ENCODE data around the gene ASTL.

The ASTL gene

DNA sequence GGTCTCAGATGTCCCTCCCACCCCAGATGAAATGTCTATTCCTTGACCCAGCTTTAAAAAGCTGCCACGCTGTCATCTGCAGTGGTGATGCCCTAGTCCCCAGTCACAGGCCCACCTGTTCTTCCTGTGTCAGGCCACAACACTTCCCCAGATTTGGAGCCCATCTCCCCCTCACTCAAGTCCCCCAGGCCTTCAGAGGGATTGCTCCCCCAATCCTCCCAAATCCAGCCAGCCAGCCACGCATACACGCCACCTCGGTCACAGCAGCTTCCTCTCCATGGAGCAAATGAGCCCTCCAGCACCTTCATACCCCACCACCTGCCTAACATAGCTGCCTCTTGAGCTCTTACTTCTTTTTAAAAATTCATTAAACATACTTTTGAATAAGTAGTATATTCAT is 7.8 kb downstream of the ASTL start:
- TF ChIP-seq, protein P1, sequence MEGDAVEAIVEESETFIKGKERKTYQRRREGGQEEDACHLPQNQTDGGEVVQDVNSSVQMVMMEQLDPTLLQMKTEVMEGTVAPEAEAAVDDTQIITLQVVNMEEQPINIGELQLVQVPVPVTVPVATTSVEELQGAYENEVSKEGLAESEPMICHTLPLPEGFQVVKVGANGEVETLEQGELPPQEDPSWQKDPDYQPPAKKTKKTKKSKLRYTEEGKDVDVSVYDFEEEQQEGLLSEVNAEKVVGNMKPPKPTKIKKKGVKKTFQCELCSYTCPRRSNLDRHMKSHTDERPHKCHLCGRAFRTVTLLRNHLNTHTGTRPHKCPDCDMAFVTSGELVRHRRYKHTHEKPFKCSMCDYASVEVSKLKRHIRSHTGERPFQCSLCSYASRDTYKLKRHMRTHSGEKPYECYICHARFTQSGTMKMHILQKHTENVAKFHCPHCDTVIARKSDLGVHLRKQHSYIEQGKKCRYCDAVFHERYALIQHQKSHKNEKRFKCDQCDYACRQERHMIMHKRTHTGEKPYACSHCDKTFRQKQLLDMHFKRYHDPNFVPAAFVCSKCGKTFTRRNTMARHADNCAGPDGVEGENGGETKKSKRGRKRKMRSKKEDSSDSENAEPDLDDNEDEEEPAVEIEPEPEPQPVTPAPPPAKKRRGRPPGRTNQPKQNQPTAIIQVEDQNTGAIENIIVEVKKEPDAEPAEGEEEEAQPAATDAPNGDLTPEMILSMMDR (IDR thresholded peaks at IDR 0.05; ENCODE audit: low read depth, low read length): no peak
- in situ Hi-C loops (cut with HindIII; ENCODE audit: low sequenced_read_pairs): no loop called here
- DNase-seq (ENCODE audit: low read depth, low spot score): no peak
- H3K4me3 ChIP-seq (ENCODE audit: low read depth, low read length): no peak overlapping the region

DNA sequence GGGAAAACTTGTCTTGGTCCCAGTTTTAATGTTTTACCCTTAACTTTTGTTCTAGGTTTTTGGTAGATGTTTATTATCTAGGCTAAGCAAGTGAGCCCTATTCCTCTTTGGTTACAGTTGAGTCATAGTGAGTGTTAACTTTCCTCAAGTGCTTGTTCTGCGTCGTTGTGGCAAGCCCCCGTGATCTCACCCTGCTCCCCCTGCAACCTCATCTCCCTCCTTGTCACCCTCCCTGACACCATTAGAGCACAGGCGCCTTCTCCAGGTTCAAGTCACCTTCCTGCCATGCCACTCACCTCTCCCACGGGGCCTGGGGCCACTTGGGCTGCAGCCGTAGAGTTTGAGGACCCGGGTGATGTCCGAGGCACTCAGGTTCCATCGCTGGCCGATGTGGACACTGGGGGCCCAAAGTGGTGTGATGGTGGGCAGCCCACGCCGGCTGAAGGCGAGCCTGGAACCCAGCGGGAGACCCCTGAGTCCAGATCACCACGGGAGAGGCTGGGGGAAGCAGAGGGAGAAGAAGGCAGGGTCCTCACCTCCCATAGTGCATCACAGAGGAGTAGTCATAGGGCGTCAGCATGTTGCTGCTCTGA is 8.7 kb downstream of the ASTL start:
- H3K4me3 ChIP-seq (ENCODE audit: low read depth, low read length): no peak overlapping the region
- TF ChIP-seq, protein P1 (IDR thresholded peaks at IDR 0.05; ENCODE audit: low read depth, low read length): no peak
- in situ Hi-C loops (cut with HindIII; ENCODE audit: low sequenced_read_pairs): no loop called here
- no peak for DNase-seq (ENCODE audit: low read depth, low spot score)

DNA sequence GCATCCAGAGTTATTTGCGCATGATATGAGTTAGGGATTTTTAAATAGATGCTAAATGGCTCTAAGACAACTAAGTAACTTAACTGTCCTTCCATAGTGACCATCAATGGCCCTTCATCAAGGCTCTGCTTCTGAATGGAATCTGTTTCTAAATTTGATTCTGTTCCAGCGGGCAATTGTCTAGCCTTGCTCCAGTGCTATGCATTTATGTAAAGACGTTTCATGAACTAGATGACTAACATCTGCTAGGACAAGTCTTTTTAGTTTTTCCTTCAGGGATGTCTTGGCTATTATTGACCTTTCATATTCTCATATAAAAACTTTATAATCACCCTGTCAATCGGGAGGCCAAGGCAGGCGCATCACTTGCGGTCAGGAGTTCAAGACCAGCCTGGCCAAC is 9.8 kb downstream of the ASTL start:
- DNase-seq (ENCODE audit: low read depth, low spot score): no peak
- TF ChIP-seq, protein P1 (IDR thresholded peaks at IDR 0.05; ENCODE audit: low read depth, low read length): no peak
- in situ Hi-C loops (cut with HindIII; ENCODE audit: low sequenced_read_pairs): no loop called here
- H3K4me3 ChIP-seq (ENCODE audit: low read depth, low read length): no peak overlapping the region

DNA sequence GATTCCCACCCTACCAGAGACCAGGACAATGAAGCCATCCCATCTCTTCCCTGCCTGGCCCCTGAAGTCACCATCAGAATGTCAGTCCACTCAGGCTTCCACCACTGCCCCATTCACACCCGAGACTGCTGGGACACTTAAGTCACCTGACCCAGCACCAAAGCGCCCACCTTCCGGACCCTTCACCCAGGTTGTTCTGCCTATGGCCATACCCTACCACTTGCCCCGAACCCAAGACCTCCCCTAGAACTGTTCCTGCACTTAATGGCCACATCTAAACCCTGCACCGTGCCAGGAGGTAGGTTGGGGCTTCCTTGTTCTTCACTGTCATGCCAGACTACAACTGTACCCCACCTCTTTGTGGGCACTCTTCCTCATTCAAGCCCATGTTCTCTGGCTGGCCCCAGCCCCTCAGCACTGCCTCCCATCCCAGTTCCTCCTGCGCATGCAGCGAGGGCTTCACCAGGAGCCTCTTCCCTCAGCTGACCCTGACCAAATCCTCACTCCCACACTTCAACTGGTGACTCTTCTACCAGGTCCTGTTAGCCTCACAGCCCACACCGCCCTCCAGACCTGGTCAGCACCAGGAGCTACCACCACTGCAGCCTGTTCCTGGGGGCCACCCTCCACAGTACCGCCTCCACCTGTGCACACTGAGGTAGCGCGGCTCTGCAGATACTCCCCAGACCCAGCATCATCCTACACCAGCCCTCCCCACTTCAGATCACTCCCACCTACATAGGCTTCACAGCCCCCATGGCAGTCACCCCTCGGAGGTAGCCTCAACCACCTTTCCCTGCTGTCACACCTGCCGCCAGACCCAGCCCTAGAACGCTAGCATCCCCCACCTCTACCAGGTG is 13.7 kb downstream of the ASTL start:
- in situ Hi-C loops (cut with HindIII; ENCODE audit: low sequenced_read_pairs): no loop called here
- DNase-seq (ENCODE audit: low read depth, low spot score): no peak
- H3K4me3 ChIP-seq (ENCODE audit: low read depth, low read length): no peak overlapping the region
- TF ChIP-seq, protein P1 (IDR thresholded peaks at IDR 0.05; ENCODE audit: low read depth, low read length): no peak

DNA sequence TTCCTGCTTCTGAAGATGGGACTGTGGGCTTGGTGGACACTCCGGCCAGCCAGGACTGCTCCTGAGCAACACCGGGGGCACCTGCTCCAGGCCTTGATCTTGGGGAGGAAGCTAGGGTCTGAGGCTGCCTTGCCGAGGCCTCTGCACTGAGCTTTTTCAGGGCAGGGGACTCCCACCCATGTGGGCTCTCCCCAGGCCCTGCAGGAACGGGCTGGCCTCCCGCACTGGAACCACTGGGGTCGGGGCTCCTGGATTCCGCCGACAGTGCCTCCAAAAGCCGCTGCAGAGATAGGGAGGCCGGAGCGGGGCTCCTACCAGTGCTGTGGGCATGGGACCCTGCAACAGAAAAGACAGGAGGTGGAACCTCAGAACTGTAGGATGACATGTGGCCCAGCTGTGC is 14.4 kb downstream of the ASTL start:
- TF ChIP-seq, protein P1 (IDR thresholded peaks at IDR 0.05; ENCODE audit: low read depth, low read length): no peak
- H3K4me3 ChIP-seq (ENCODE audit: low read depth, low read length): no peak overlapping the region
- no peak for DNase-seq (ENCODE audit: low read depth, low spot score)
- in situ Hi-C loops (cut with HindIII; ENCODE audit: low sequenced_read_pairs): no loop called here

DNA sequence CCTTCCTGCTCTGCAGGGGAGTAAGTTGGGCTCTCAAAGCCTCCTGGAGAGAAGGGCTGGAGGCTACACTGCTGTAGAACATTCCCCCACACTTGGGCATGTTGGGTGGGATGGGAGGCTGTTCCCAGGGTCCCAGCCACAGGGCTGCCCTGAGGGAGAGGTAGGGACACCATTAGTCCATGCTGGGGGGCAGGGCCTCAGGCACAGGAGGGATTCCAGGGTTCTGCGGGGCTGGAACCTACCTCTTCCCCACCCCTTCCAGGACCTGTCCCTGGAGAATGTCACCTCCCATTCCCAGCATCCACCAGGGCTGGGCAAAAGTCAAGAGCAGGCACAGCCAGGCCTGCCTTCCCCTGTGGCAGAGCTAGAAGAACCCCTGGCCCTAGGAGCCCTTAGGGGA is 15.0 kb downstream of the ASTL start:
- no peak for DNase-seq (ENCODE audit: low read depth, low spot score)
- no peak overlapping the region for H3K4me3 ChIP-seq (ENCODE audit: low read depth, low read length)
- TF ChIP-seq, protein P1 (IDR thresholded peaks at IDR 0.05; ENCODE audit: low read depth, low read length): no peak
- in situ Hi-C loops (cut with HindIII; ENCODE audit: low sequenced_read_pairs): no loop called here

Measured in astrocyte of the spinal cord (primary cell).